GM18951 (cell line): Measurements from ENCODE around the gene TPBGL.

Source experiments
- POLR2A ChIP-seq: IDR thresholded peaks from 4 replicates; pipeline ENCODE4 v1.6.1; 2011; ENCODE audit warnings: mild to moderate bottlenecking; ENCODE audit not compliant: insufficient read length, insufficient read depth; ENCODE audit errors: extremely low read depth
- in situ Hi-C: fragments of 300-500 bp; cut with MboI; formaldehyde crosslinking; loops from one replicate; pipeline ENCODE4 v1.12.0; 2022; ENCODE audit warnings: low sequenced_read_pairs, mixed read lengths, inconsistent platforms; ENCODE audit not compliant: unreplicated experiment

The TPBGL gene

GRCh38 chr11:75225794-75226193 is 14.8 kb upstream of the TPBGL start:
- in situ Hi-C loops, result no loop called here
- no peak for TF ChIP-seq POLR2A

- no peak for TF ChIP-seq POLR2A
- in situ Hi-C loops, result no loop called here
Observed at GRCh38 chr11:75229466-75229865, 11.1 kb upstream of the TPBGL start.

GRCh38 chr11:75230621-75231020 is 10.0 kb upstream of the TPBGL start:
- no peak for TF ChIP-seq POLR2A
- in situ Hi-C loops, result loop anchor here (10.0 kb wide), 1 partner anchor 86 kb away; no protein-coding TSS in a partner anchor

- no peak for TF ChIP-seq POLR2A
- in situ Hi-C loops, result loop anchor here (10.0 kb wide), 1 partner anchor 89 kb away; no protein-coding TSS in a partner anchor
Observed at GRCh38 chr11:75233754-75234172, 6.8 kb upstream of the TPBGL start.

GRCh38 chr11:75236062-75236461 is 4.5 kb upstream of the TPBGL start:
- in situ Hi-C loops, result loop anchor here (10.0 kb wide), 1 partner anchor 91 kb away; no protein-coding TSS in a partner anchor
- TF ChIP-seq POLR2A, result no peak

- no peak for TF ChIP-seq POLR2A
- in situ Hi-C loops, result loop anchor here (10.0 kb wide), 1 partner anchor 92 kb away; no protein-coding TSS in a partner anchor
Observed at GRCh38 chr11:75237050-75237449, 3.5 kb upstream of the TPBGL start.

- TF ChIP-seq POLR2A, result no peak
- in situ Hi-C loops, result loop anchor here (10.0 kb wide), 1 partner anchor 94 kb away; no protein-coding TSS in a partner anchor
Observed at GRCh38 chr11:75238595-75239440, 1.8 kb upstream of the TPBGL start.

GRCh38 chr11:75239531-75240290 is 863 bp upstream of the TPBGL start:
- no peak for TF ChIP-seq POLR2A
- in situ Hi-C loops, result loop anchor here (10.0 kb wide), 1 partner anchor 95 kb away; no protein-coding TSS in a partner anchor

- in situ Hi-C loops, result no loop called here
- TF ChIP-seq POLR2A, result no peak
Observed at GRCh38 chr11:75241036-75241905, 697 bp downstream of the TPBGL start.

GRCh38 chr11:75241906-75242644 is 1.5 kb downstream of the TPBGL start:
- in situ Hi-C loops, result no loop called here

GRCh38 chr11:75242722-75243600 is 2.4 kb downstream of the TPBGL start:
- no peak for TF ChIP-seq POLR2A
- in situ Hi-C loops, result no loop called here

More at GRCh38 chr11:75241906-75242644, 1.5 kb downstream of the TPBGL start:
- no peak for TF ChIP-seq POLR2A
